GM18519 (cell line): Measurements from ENCODE around the gene TYSND1.
"Not testable (repeated sequence)": the region's sequence is repeated elsewhere in the genome, so short reads cannot be mapped to it uniquely, and the experiment has no call there.

ENCODE experiments used
- ATAC-seq: cut with Tn5 transposase; IDR thresholded peaks from one replicate; pipeline ENCODE4 v1.9.1; 2021; ENCODE audit warnings: mild to moderate bottlenecking, moderate library complexity; ENCODE audit not compliant: unreplicated experiment, low FRiP score

The TYSND1 gene

GRCh38 chr10:70164163-70164562, 17.7 kb upstream of the TYSND1 start:
- ATAC-seq: no peak

GRCh38 chr10:70163448-70163847, 16.9 kb upstream of the TYSND1 start:
- ATAC-seq: no peak

GRCh38 chr10:70162892-70163201, 16.3 kb upstream of the TYSND1 start:
- ATAC-seq: no peak

- ATAC-seq: no peak
These were observed 15.8 kb upstream of the TYSND1 start for GRCh38 chr10:70162151-70162891.

- ATAC-seq: no peak
These were observed 14.3 kb upstream of the TYSND1 start for GRCh38 chr10:70160798-70161197.

GRCh38 chr10:70159366-70159765, 12.9 kb upstream of the TYSND1 start:
- ATAC-seq: not testable (repeated sequence)

- no peak for ATAC-seq
These were observed 11.6 kb upstream of the TYSND1 start for GRCh38 chr10:70158113-70158512.

- no peak for ATAC-seq
These were observed 8.8 kb upstream of the TYSND1 start for GRCh38 chr10:70155255-70155838.

GRCh38 chr10:70148516-70148915, 2.0 kb upstream of the TYSND1 start:
- no peak for ATAC-seq

- ATAC-seq: no peak
These were observed 742 bp upstream of the TYSND1 start for GRCh38 chr10:70147259-70147625.

- ATAC-seq: peak; percentile 46
These were observed 623 bp downstream of the TYSND1 start for GRCh38 chr10:70145666-70146488.

GRCh38 chr10:70145166-70145665, 1.3 kb downstream of the TYSND1 start:
- ATAC-seq: peak; percentile 7

- no peak for ATAC-seq
These were observed 2.0 kb downstream of the TYSND1 start for GRCh38 chr10:70144372-70145110.

GRCh38 chr10:70142555-70142954, 3.9 kb downstream of the TYSND1 start:
- ATAC-seq: no peak

- no peak for ATAC-seq
These were observed 6.2 kb downstream of the TYSND1 start for GRCh38 chr10:70140297-70140696.

- ATAC-seq: no peak
These were observed 6.6 kb downstream of the TYSND1 start for GRCh38 chr10:70139997-70140250.

GRCh38 chr10:70139151-70139996, 7.1 kb downstream of the TYSND1 start:
- ATAC-seq: no peak

- no peak for ATAC-seq
These were observed 8.3 kb downstream of the TYSND1 start for GRCh38 chr10:70137927-70138883.

- ATAC-seq: no peak
These were observed 9.4 kb downstream of the TYSND1 start for GRCh38 chr10:70137135-70137534.
